ENCODE measurements around the gene CDH10. TPM values are rescaled to one million over a fixed set of nuclear protein-coding genes. Genes with fewer than 3 reads are reported as not detected.

The CDH10 gene
- total RNA-seq, 2 experiments from 2014 or later: not detected

- TF ChIP-seq CTCF (conservative IDR thresholded peaks at IDR 0.05; ENCODE audit: low read length): no peak
- no peak for TF ChIP-seq EZH2phosphoT487 (IDR thresholded peaks at IDR 0.05; ENCODE audit: borderline replicate concordance, low read depth, low read length)
- Histone ChIP-seq H3K4me3 (ENCODE audit: low read depth, low read length, poor library complexity, severe bottlenecking) (no peak overlapping the region), H4K20me1 (ENCODE audit: insufficient read depth, low read length) (no peaks in the 10 kb centered on the region), H3K27ac (ENCODE audit: low read depth, low read length, poor library complexity, severe bottlenecking) (no peak overlapping the region), H3K9me3 (ENCODE audit: low read length) (no peaks in the 10 kb centered on the region), H3K9me2 (ENCODE audit: insufficient read depth, low read length) (no peaks in the 10 kb centered on the region), H3K4me1 (ENCODE audit: insufficient read depth, low read length, poor library complexity, severe bottlenecking) (no peaks in the 10 kb centered on the region), H3K79me2 (ENCODE audit: insufficient read depth, low read depth, low read length) (no peaks in the 10 kb centered on the region), H3K36me3 (ENCODE audit: insufficient read depth, low read length) (no peaks in the 10 kb centered on the region), H3K4me2 (ENCODE audit: low read length) (no peak overlapping the region), H2AFZ (ENCODE audit: low read length) (no peak overlapping the region)
- intact Hi-C loops (cut with micrococcal nuclease; ENCODE audit: unreplicated experiment): no loop called here
- POLR2A ChIA-PET: no interaction called here
- no TSS peak for BruUV-seq (replicated peaks)
- CTCF ChIA-PET (ENCODE audit: unreplicated experiment): no interaction called here
- DNase-seq (ENCODE audit: low spot score): no peak
Observed at GRCh38 chr5:24505258-24505657, 139.5 kb downstream of the CDH10 start.

- no peak for DNase-seq (ENCODE audit: low spot score)
- CTCF ChIA-PET (ENCODE audit: unreplicated experiment): no interaction called here
- Histone ChIP-seq H3K4me3 (ENCODE audit: low read depth, low read length, poor library complexity, severe bottlenecking) (no peak overlapping the region), H3K9me2 (ENCODE audit: insufficient read depth, low read length) (no peaks in the 10 kb centered on the region), H3K79me2 (ENCODE audit: insufficient read depth, low read depth, low read length) (no peaks in the 10 kb centered on the region), H3K36me3 (ENCODE audit: insufficient read depth, low read length) (no peaks in the 10 kb centered on the region), H2AFZ (ENCODE audit: low read length) (no peak overlapping the region), H4K20me1 (ENCODE audit: insufficient read depth, low read length) (no peaks in the 10 kb centered on the region), H3K4me1 (ENCODE audit: insufficient read depth, low read length, poor library complexity, severe bottlenecking) (no peaks in the 10 kb centered on the region), H3K9me3 (ENCODE audit: low read length) (no peaks in the 10 kb centered on the region), H3K27ac (ENCODE audit: low read depth, low read length, poor library complexity, severe bottlenecking) (no peak overlapping the region), H3K4me2 (ENCODE audit: low read length) (no peak overlapping the region)
- POLR2A ChIA-PET: no interaction called here
- intact Hi-C loops (cut with micrococcal nuclease; ENCODE audit: unreplicated experiment): no loop called here
- TF ChIP-seq CTCF (conservative IDR thresholded peaks at IDR 0.05; ENCODE audit: low read length) (no peak), EZH2phosphoT487 (IDR thresholded peaks at IDR 0.05; ENCODE audit: borderline replicate concordance, low read depth, low read length) (no peak)
- no TSS peak for BruUV-seq (replicated peaks)
Observed at GRCh38 chr5:24497591-24498157, 147.1 kb downstream of the CDH10 start.

DNA sequence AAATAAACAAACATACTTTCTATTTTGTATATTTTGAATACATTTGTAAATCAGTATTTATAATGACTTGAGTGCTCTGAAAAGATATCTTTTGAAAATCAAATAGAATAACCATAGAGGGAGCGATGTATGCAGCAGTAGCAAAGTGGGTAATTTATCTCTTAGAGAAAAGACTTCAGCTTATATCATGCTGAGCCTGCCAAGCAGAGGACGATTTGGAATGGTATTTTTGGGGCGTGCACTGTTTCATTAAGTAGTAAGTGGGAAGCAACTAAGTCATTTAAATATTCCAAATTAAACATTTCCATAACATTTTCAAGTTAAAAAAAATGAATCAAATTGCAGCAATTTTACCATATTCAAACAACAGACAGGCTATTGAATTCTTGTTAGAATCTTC is 147.6 kb downstream of the CDH10 start:
- no peaks in the 10 kb centered on the region for H3K36me3 ChIP-seq (ENCODE audit: insufficient read depth, low read length)
- H3K79me2 ChIP-seq (ENCODE audit: insufficient read depth, low read depth, low read length): no peaks in the 10 kb centered on the region
- H3K9me2 ChIP-seq (ENCODE audit: insufficient read depth, low read length): no peaks in the 10 kb centered on the region
- H3K4me3 ChIP-seq (ENCODE audit: low read depth, low read length, poor library complexity, severe bottlenecking): no peak overlapping the region
- no peaks in the 10 kb centered on the region for H4K20me1 ChIP-seq (ENCODE audit: insufficient read depth, low read length)
- H3K4me1 ChIP-seq (ENCODE audit: insufficient read depth, low read length, poor library complexity, severe bottlenecking): no peaks in the 10 kb centered on the region
- H3K27ac ChIP-seq (ENCODE audit: low read depth, low read length, poor library complexity, severe bottlenecking): no peak overlapping the region
- no TSS peak for BruUV-seq (replicated peaks)
- no peak overlapping the region for H2AFZ ChIP-seq (ENCODE audit: low read length)
- ChIA-PET POLR2A (no interaction called here), CTCF (ENCODE audit: unreplicated experiment) (no interaction called here)
- H3K4me2 ChIP-seq (ENCODE audit: low read length): no peak overlapping the region
- intact Hi-C loops (cut with micrococcal nuclease; ENCODE audit: unreplicated experiment): no loop called here
- DNase-seq (ENCODE audit: low spot score): no peak
- no peaks in the 10 kb centered on the region for H3K9me3 ChIP-seq (ENCODE audit: low read length)
- TF ChIP-seq CTCF (conservative IDR thresholded peaks at IDR 0.05; ENCODE audit: low read length) (no peak), EZH2phosphoT487 (IDR thresholded peaks at IDR 0.05; ENCODE audit: borderline replicate concordance, low read depth, low read length) (no peak)
